Measurements from ENCODE around the gene HOXD8.

The HOXD8 gene

DNA sequence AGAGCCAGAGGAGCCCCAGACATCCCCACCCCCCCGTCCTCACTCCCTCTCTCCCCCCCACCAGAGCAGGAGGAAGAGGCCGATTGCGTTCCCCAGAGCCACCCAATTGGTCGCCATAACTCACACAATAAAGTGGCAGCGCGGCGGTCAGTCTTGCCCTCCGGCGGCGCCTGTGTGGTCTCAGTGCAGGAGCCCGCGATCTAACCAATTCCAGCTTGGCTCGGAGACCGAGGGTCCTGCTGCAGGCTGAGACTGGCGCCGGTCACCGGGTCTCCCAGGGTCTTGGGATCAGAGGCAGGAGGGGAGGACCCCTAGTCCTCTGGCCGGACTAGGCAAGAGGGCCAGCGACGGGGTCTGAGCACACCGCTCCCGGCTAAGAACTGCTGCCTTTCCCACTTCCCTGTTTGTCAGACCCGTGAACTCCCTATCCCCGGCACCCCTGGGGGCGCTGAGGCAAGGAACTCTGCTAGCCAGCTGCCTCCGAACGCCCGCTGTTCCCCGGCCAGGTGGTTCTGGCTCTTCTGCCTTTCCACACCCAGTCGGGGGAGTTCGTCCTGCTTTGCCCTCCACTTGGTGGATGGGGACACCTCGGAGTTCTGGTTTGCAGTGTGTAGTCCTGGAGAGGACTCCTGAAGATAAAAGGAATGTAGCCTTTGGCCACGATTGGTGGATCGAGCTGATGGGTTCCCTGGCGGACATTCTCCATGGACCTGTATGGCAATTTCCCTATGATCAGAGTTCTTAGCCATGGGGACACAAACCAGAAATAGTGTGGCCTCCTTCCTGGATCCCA, 30.9 kb upstream of the HOXD8 start:
- TF ChIP-seq, protein P1, sequence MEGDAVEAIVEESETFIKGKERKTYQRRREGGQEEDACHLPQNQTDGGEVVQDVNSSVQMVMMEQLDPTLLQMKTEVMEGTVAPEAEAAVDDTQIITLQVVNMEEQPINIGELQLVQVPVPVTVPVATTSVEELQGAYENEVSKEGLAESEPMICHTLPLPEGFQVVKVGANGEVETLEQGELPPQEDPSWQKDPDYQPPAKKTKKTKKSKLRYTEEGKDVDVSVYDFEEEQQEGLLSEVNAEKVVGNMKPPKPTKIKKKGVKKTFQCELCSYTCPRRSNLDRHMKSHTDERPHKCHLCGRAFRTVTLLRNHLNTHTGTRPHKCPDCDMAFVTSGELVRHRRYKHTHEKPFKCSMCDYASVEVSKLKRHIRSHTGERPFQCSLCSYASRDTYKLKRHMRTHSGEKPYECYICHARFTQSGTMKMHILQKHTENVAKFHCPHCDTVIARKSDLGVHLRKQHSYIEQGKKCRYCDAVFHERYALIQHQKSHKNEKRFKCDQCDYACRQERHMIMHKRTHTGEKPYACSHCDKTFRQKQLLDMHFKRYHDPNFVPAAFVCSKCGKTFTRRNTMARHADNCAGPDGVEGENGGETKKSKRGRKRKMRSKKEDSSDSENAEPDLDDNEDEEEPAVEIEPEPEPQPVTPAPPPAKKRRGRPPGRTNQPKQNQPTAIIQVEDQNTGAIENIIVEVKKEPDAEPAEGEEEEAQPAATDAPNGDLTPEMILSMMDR (IDR thresholded peaks at IDR 0.05; ENCODE audit: insufficient read depth, low read length, missing control alignments) = no peak
- no peak overlapping the region for H3K4me3 ChIP-seq (ENCODE audit: low read depth, low read length)
- DNase-seq (ENCODE audit: low read depth, low spot score) = no peak
- POLR2A ChIA-PET = no interaction called here
- CTCF ChIA-PET = interaction anchor here (0.7 to 6.3 kb wide), 12 partner anchors 10 to 1399 kb away, joined by 3 to 93 read pairs (median 16); partner anchors contain the start of gene EVX2

DNA sequence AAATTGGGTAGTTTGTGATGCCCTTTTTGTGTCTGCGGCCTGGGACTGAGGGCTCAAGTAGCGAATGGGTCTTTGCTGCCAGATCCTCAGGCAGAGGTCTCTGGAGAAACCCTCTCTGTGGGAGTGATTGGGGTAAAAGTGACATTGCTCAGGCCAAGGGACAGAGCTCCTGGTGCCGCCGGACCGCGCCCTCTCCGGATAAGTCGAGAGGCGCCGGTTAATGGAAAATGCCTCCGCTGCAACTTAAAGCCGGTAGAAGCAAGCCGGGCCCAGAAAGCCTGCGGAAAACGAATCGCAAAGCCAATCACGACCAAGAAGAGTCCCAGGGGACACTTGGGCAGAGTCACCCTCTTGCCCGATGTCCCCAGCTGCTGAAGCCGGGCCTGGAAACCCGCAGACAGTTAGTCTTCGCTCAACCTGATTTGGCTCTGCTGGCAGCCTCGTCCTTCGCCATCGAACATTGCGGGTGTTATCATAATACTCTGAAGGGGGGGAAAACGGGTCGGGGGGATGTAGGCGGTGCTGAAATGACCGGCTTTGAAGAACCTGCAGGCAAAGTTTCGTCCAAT, 30.3 kb upstream of the HOXD8 start:
- DNase-seq (ENCODE audit: low read depth, low spot score) = no peak
- TF ChIP-seq, protein P1 (IDR thresholded peaks at IDR 0.05; ENCODE audit: insufficient read depth, low read length, missing control alignments) = no peak
- ChIA-PET POLR2A (no interaction called here), CTCF (interaction anchor here (4.4 to 6.3 kb wide), 3 partner anchors 13 to 848 kb away, joined by 39 to 93 read pairs (median 82); no protein-coding TSS in a partner anchor)
- H3K4me3 ChIP-seq (ENCODE audit: low read depth, low read length) = no peak overlapping the region

- H3K4me3 ChIP-seq (ENCODE audit: low read depth, low read length) = no peak within 1 kb of the TSS
- DNase-seq (ENCODE audit: low read depth, low spot score) = no peak
- TF ChIP-seq, protein P1 (IDR thresholded peaks at IDR 0.05; ENCODE audit: insufficient read depth, low read length, missing control alignments) = no peak
- POLR2A ChIA-PET = no interaction called here
- CTCF ChIA-PET = interaction anchor here (6.3 kb wide), 1 partner anchor 733 kb away, joined by 82 read pairs; no protein-coding TSS in a partner anchor
Measured at GRCh38 chr2:176099728-176100546, 29.6 kb upstream of the HOXD8 start, which contains the start of gene HOXD12. Gene HOXD12, plus strand, starts transcription at chr2:176099795. Its CDS starts 7 bp downstream, at chr2:176099802.

DNA sequence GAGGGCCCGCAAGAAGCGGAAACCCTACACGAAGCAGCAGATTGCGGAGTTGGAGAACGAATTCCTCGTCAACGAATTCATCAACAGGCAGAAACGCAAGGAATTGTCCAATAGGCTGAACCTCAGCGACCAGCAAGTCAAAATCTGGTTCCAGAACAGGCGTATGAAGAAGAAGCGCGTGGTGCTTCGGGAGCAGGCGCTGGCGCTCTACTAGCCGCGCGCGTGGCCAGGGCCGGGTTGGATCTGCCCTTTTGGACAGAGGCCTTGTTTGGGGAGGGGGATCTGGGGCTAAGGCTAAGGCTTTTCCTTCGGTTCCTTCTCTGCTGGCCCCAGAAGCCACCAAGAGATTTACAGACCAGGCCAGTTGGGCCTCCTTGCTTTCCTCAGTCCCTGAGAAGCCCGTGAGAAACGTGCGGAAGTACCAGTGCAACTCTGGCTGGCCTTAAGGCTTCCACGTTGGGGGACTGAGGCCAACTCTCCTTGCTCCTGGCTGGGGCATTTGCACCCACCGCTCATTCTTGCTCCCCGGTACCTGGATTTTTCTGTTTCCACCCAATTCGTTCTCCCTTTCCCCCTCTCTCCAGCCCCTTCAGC, 28.9 kb upstream of the HOXD8 start:
- TF ChIP-seq, protein P1 (IDR thresholded peaks at IDR 0.05; ENCODE audit: insufficient read depth, low read length, missing control alignments) = no peak
- CTCF ChIA-PET = no interaction called here

DNA sequence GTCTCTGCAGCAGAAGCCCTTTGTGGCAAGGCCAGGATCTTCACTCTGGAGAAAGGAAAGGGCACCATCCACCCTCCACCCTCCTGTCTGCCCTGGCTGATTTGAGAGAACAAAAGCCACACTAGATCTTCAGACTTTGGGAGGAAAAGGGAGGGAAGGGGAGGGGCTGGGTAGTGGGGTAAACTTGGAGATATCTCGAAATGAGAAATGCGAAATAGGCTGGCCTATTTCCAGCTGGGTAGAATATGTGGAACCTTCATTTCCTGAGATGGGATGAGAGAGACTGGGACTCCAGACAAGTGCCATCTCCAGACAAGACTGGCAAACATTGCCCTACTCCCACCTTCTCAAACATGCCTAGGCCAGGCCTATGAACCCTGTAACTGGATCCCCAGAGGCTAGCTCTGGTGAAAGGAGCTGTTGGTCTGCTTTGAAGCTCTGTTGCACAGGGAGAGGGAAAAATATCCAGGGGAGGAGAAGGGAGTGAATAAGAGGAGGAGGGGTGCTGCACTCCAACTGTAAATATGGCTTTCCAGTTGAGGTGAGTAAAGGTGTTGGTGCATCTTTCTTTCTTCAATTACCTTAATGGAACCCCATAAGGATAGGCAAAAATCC, 28.2 kb upstream of the HOXD8 start:
- ChIA-PET POLR2A (no interaction called here), CTCF (interaction anchor here (2.1 to 2.3 kb wide), 2 partner anchors 9 to 26 kb away, joined by 6 to 22 read pairs; no protein-coding TSS in a partner anchor)
- H3K4me3 ChIP-seq (ENCODE audit: low read depth, low read length) = no peak overlapping the region
- no peak for DNase-seq (ENCODE audit: low read depth, low spot score)
- TF ChIP-seq, protein P1 (IDR thresholded peaks at IDR 0.05; ENCODE audit: insufficient read depth, low read length, missing control alignments) = no peak

More for the DNA sequence above, 28.9 kb upstream of the HOXD8 start:
- POLR2A ChIA-PET = no interaction called here
- DNase-seq (ENCODE audit: low read depth, low spot score) = no peak
- no peak overlapping the region for H3K4me3 ChIP-seq (ENCODE audit: low read depth, low read length)

Data from AG04449 (cell line).